HepG2 (cell line): Measurements from ENCODE around the gene FAM222B. TPM values are rescaled to one million over a fixed set of nuclear protein-coding genes. Genes with fewer than 3 reads are reported as not detected.

Experiments
- FIP1L1 ChIP-seq: fragments of 200-400 bp; formaldehyde crosslinking; IDR thresholded peaks from 2 replicates; pipeline ENCODE4 v1.6.1; 2018; ENCODE audit warnings: low read depth, mild to moderate bottlenecking, low read length, moderate library complexity, borderline replicate concordance; ENCODE audit not compliant: insufficient read depth
- HES4 ChIP-seq: sonication (generic); formaldehyde crosslinking; IDR thresholded peaks from 2 replicates; pipeline ENCODE4 v1.9.0; 2021; ENCODE audit warnings: mild to moderate bottlenecking, missing genetic modification reagents, borderline replicate concordance
- HIVEP1 ChIP-seq: sonication (generic); formaldehyde crosslinking; IDR thresholded peaks from 2 replicates; pipeline ENCODE4 v1.4.0; 2020; ENCODE audit warnings: mild to moderate bottlenecking, missing genetic modification reagents
- HOXA3 ChIP-seq: sonication (generic); formaldehyde crosslinking; IDR thresholded peaks from 2 replicates; pipeline ENCODE4 v1.5.0; 2020; ENCODE audit warnings: missing genetic modification reagents
- KDM3A ChIP-seq: IDR thresholded peaks from 2 replicates; pipeline ENCODE4 v1.6.1; 2018; ENCODE audit warnings: low read depth, missing compliant biosample characterization
- MIER3 ChIP-seq: IDR thresholded peaks from 2 replicates; pipeline ENCODE4 v1.6.1; 2016; ENCODE audit warnings: missing compliant biosample characterization, borderline replicate concordance
- NFE2 ChIP-seq: sonication (generic); formaldehyde crosslinking; IDR thresholded peaks from 2 replicates; pipeline ENCODE4 v1.4.0; 2020; ENCODE audit warnings: missing genetic modification reagents
- NR2F1 ChIP-seq, 2 experiments: fragments of 450-650 bp in 1 of 2; formaldehyde crosslinking in 1 of 2; IDR thresholded peaks; 2 replicates each; pipeline versions ENCODE4 v1.5.0 to v1.6.1; 2016 to 2020; ENCODE audit warnings: mild to moderate bottlenecking in 1 of 2, missing compliant biosample characterization in 1 of 2, missing genetic modification reagents in 1 of 2, moderate library complexity in 1 of 2
- PRDM10 ChIP-seq: sonication (generic); formaldehyde crosslinking; IDR thresholded peaks from 2 replicates; pipeline ENCODE4 v1.4.0; 2020; ENCODE audit warnings: low read depth, missing genetic modification reagents
- SNAPC5 ChIP-seq: sonication (generic); formaldehyde crosslinking; IDR thresholded peaks from 2 replicates; pipeline ENCODE4 v1.8.1; 2023; ENCODE audit warnings: mild to moderate bottlenecking, missing genetic modification reagents, borderline replicate concordance
- SP140L ChIP-seq: sonication (generic); formaldehyde crosslinking; IDR thresholded peaks from 2 replicates; pipeline ENCODE4 v1.4.0; 2020; ENCODE audit warnings: missing genetic modification reagents, borderline replicate concordance
- TBX2 ChIP-seq: sonication (generic); formaldehyde crosslinking; IDR thresholded peaks from 2 replicates; pipeline ENCODE4 v1.5.0; 2020; ENCODE audit warnings: missing genetic modification reagents, mild to moderate bottlenecking, borderline replicate concordance
- TGIF2 ChIP-seq: IDR thresholded peaks from 2 replicates; pipeline ENCODE4 v1.6.1; 2016; ENCODE audit warnings: control low read depth, missing compliant biosample characterization
- ZBTB25 ChIP-seq: IDR thresholded peaks from 2 replicates; pipeline ENCODE4 v1.6.1; 2018; ENCODE audit warnings: missing genetic modification reagents
- ZFX ChIP-seq: sonication (generic); formaldehyde crosslinking; IDR thresholded peaks from 2 replicates; pipeline ENCODE4 v1.4.0; 2020; ENCODE audit warnings: mild to moderate bottlenecking, low read depth, missing genetic modification reagents, moderate library complexity
- ZKSCAN8 ChIP-seq: IDR thresholded peaks from 2 replicates; pipeline ENCODE4 v1.6.1; 2016; ENCODE audit warnings: borderline replicate concordance, missing genetic modification reagents, missing compliant biosample characterization
- ZNF136 ChIP-seq: sonication (generic); formaldehyde crosslinking; IDR thresholded peaks from 2 replicates; pipeline ENCODE4 v1.8.1; 2022; ENCODE audit warnings: low read depth, mild to moderate bottlenecking, moderate library complexity, missing genetic modification reagents
- ZNF546 ChIP-seq: sonication (generic); formaldehyde crosslinking; conservative IDR thresholded peaks from 2 replicates; pipeline ENCODE4 v1.8.1; 2023; ENCODE audit warnings: mild to moderate bottlenecking, missing genetic modification reagents
- ZNF563 ChIP-seq: sonication (generic); formaldehyde crosslinking; IDR thresholded peaks from 2 replicates; pipeline ENCODE4 v1.8.0; 2022; ENCODE audit warnings: mild to moderate bottlenecking, moderate library complexity, missing genetic modification reagents
- ZNF570 ChIP-seq: sonication (generic); formaldehyde crosslinking; IDR thresholded peaks from 2 replicates; pipeline ENCODE4 v1.4.0; 2020; ENCODE audit warnings: mild to moderate bottlenecking, missing genetic modification reagents, borderline replicate concordance
- ZNF746 ChIP-seq: sonication (generic); formaldehyde crosslinking; IDR thresholded peaks from 2 replicates; pipeline ENCODE4 v1.8.0; 2022; ENCODE audit warnings: mild to moderate bottlenecking, missing genetic modification reagents
- polyA plus RNA-seq, 8 experiments: library from polyadenylated mRNA; depleted of rRNA in 3 of 8; stranded (reverse) in 7 of 8; unstranded in 1 of 8; fragments of >200 nt; fragmentation: Illumina TruSeq in 4 of 8; extraction: Trizol in 4 of 8; gene quantifications; 2 replicates each; pipeline versions ENCODE4 v1.2.1 to v1.2.3, GENCODE V29; 2011 to 2016; ENCODE audit warnings: low read depth in 4 of 8, missing spikeins in 1 of 8, mixed read lengths in 1 of 8; ENCODE audit not compliant: insufficient read depth in 1 of 8
- total RNA-seq, 5 experiments: library from RNA; depleted of rRNA; stranded (reverse); fragments of >200 nt; fragmentation: Illumina TruSeq; extraction: Trizol; gene quantifications; 2 replicates each; pipeline ENCODE4 v1.2.3, GENCODE V29; 2016; ENCODE audit warnings: low read depth in 1 of 5
- TF ChIP-seq, protein P1 (sequence below): sonication (generic); formaldehyde crosslinking; IDR thresholded peaks from 2 replicates; pipeline ENCODE4 v1.5.0; 2020; ENCODE audit warnings: mild to moderate bottlenecking, low read depth, missing genetic modification reagents, borderline replicate concordance
- TF ChIP-seq, protein P2 (sequence below): sonication (generic); formaldehyde crosslinking; IDR thresholded peaks from 2 replicates; pipeline ENCODE4 v1.5.0; 2020; ENCODE audit warnings: missing genetic modification reagents, mild to moderate bottlenecking, borderline replicate concordance

Gene FAM222B
- total and polyA plus RNA-seq, 2 of the 13 experiments (the other 11 are each of a cell fraction or from before 2014, with no cell fraction given) = 3.5 to 7.3 TPM

- TF ChIP-seq NR2F1 (CRISPR knock-in tag; IDR thresholded peaks at IDR 0.05) = 0 out of 4 replicates have a peak, but pooled peaks of 1 of the 2 experiments have one; percentile 20
- no peak for TF ChIP-seq HES4
- no peak; the same call in 1 of the 2 replicates for TF ChIP-seq HIVEP1 (CRISPR knock-in tag)
- no peak for TF ChIP-seq SNAPC5
- no peak; the same call in 1 of the 2 replicates for TF ChIP-seq TGIF2 (CRISPR knock-in tag)
- no peak for TF ChIP-seq ZNF570 (CRISPR knock-in tag)
- TF ChIP-seq ZNF746 = peak; percentile 68
- TF ChIP-seq, protein P1, sequence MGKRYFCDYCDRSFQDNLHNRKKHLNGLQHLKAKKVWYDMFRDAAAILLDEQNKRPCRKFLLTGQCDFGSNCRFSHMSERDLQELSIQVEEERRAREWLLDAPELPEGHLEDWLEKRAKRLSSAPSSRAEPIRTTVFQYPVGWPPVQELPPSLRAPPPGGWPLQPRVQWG = no peak
- no peak for TF ChIP-seq SP140L (CRISPR knock-in tag)
- no peak for TF ChIP-seq ZNF563 (CRISPR knock-in tag)
- no peak for TF ChIP-seq ZNF546 (CRISPR knock-in tag)
- no peak for TF ChIP-seq ZKSCAN8 (CRISPR knock-in tag)
- no peak; the same call in 1 of the 2 replicates for TF ChIP-seq ZNF136
- TF ChIP-seq KDM3A (CRISPR knock-in tag) = no peak
- TF ChIP-seq FIP1L1 = no peak
- TF ChIP-seq MIER3 (CRISPR knock-in tag) = no peak
- TF ChIP-seq TBX2 = no peak
- peak; percentile 73 for TF ChIP-seq ZFX (CRISPR knock-in tag)
- TF ChIP-seq NFE2 = no peak
- TF ChIP-seq ZBTB25 (CRISPR knock-in tag) = peak; percentile 27; the same call in 1 of the 2 replicates
- TF ChIP-seq, protein P2, sequence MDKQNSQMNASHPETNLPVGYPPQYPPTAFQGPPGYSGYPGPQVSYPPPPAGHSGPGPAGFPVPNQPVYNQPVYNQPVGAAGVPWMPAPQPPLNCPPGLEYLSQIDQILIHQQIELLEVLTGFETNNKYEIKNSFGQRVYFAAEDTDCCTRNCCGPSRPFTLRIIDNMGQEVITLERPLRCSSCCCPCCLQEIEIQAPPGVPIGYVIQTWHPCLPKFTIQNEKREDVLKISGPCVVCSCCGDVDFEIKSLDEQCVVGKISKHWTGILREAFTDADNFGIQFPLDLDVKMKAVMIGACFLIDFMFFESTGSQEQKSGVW (CRISPR knock-in tag) = no peak
- TF ChIP-seq PRDM10 (CRISPR knock-in tag) = 0 out of 2 replicates have a peak, but pooled peaks have one; percentile 30
- peak; percentile 44; the same call in 1 of the 2 replicates for TF ChIP-seq HOXA3
Measured at GRCh38 chr17:28744972-28745785, 97.4 kb downstream of the FAM222B start (continued).
